ENCODE measurements around the gene CLHC1. TPM values are rescaled to one million over a fixed set of nuclear protein-coding genes. Genes with fewer than 3 reads are reported as not detected.

Gene CLHC1
- total RNA-seq, 1 donor: 3.8 TPM

- DNase-seq (ENCODE audit: low read depth in 2 of 3, low spot score in 2 of 3): no peak
Measured at GRCh38 chr2:55173438-55174054, 58.5 kb downstream of the CLHC1 start.

- DNase-seq (ENCODE audit: low read depth in 2 of 3, low spot score in 2 of 3): no peak
Measured at GRCh38 chr2:55169915-55170314, 62.2 kb downstream of the CLHC1 start.

GRCh38 chr2:55169359-55169758 is 62.7 kb downstream of the CLHC1 start:
- DNase-seq (ENCODE audit: low read depth in 2 of 3, low spot score in 2 of 3): no peak

- DNase-seq (ENCODE audit: low read depth in 2 of 3, low spot score in 2 of 3): peak in 2 of 3 donors; percentile 61 to 78
Measured at GRCh38 chr2:55168221-55169154, 63.6 kb downstream of the CLHC1 start.

GRCh38 chr2:55165626-55166025 is 66.5 kb downstream of the CLHC1 start:
- DNase-seq (ENCODE audit: low read depth in 2 of 3, low spot score in 2 of 3): no peak

- DNase-seq (ENCODE audit: low read depth in 2 of 3, low spot score in 2 of 3): no peak
Measured at GRCh38 chr2:55164534-55165480, 67.3 kb downstream of the CLHC1 start.

- DNase-seq (ENCODE audit: low read depth in 2 of 3, low spot score in 2 of 3): no peak
Measured at GRCh38 chr2:55163941-55164390, 68.1 kb downstream of the CLHC1 start.

- no peak for DNase-seq (ENCODE audit: low read depth in 2 of 3, low spot score in 2 of 3)
Measured at GRCh38 chr2:55163274-55163721, 68.8 kb downstream of the CLHC1 start.

GRCh38 chr2:55162284-55163006 is 69.6 kb downstream of the CLHC1 start:
- DNase-seq (ENCODE audit: low read depth in 2 of 3, low spot score in 2 of 3): no peak

- no peak for DNase-seq (ENCODE audit: low read depth in 2 of 3, low spot score in 2 of 3)
Measured at GRCh38 chr2:55161295-55162210, 70.5 kb downstream of the CLHC1 start.

GRCh38 chr2:55160422-55160821 is 71.7 kb downstream of the CLHC1 start:
- no peak for DNase-seq (ENCODE audit: low read depth in 2 of 3, low spot score in 2 of 3)

GRCh38 chr2:55159752-55160151 is 72.3 kb downstream of the CLHC1 start:
- DNase-seq (ENCODE audit: low read depth in 2 of 3, low spot score in 2 of 3): no peak

- DNase-seq (ENCODE audit: low read depth in 2 of 3, low spot score in 2 of 3): peak in 2 of 3 donors; percentile 47 to 75
Measured at GRCh38 chr2:55159037-55159651, 72.9 kb downstream of the CLHC1 start.

GRCh38 chr2:55158111-55158814 is 73.8 kb downstream of the CLHC1 start:
- DNase-seq (ENCODE audit: low read depth in 2 of 3, low spot score in 2 of 3): no peak

GRCh38 chr2:55157474-55157884 is 74.6 kb downstream of the CLHC1 start:
- DNase-seq (ENCODE audit: low read depth in 2 of 3, low spot score in 2 of 3): no peak

- DNase-seq (ENCODE audit: low read depth in 2 of 3, low spot score in 2 of 3): no peak
Measured at GRCh38 chr2:55156984-55157383, 75.1 kb downstream of the CLHC1 start.

GRCh38 chr2:55156326-55156725 is 75.8 kb downstream of the CLHC1 start:
- DNase-seq (ENCODE audit: low read depth in 2 of 3, low spot score in 2 of 3): no peak

- DNase-seq (ENCODE audit: low read depth in 2 of 3, low spot score in 2 of 3): no peak
Measured at GRCh38 chr2:55155764-55156281, 76.3 kb downstream of the CLHC1 start.
